Right lobe of liver (tissue), 4 donors: Measurements from ENCODE around the gene ZNF600.

ENCODE experiments used
- POLR2A ChIP-seq: fragments of 450-650 bp; IDR thresholded peaks from one replicate; pipeline ENCODE4 v1.6.1; 2017; ENCODE audit warnings: antibody characterized with exemption, mild to moderate bottlenecking
- TF ChIP-seq, protein P1 (sequence below), 4 donors: fragments of 200-600 bp in 3 of 4; fragments of 450-650 bp in 1 of 4; IDR thresholded peaks; one replicate each; pipeline versions ENCODE4 v1.5.1 to v1.8.0; 2016 to 2022; ENCODE audit warnings: antibody characterized with exemption in 4 of 4, mild to moderate bottlenecking in 2 of 4
- donor health status: DM: no; HTN: no; CAD: no.
- donor health status: DM: no; HTN: no; CAD: no.
- donor health status: DM: no; HTN: yes; CAD: no.

DNA sequence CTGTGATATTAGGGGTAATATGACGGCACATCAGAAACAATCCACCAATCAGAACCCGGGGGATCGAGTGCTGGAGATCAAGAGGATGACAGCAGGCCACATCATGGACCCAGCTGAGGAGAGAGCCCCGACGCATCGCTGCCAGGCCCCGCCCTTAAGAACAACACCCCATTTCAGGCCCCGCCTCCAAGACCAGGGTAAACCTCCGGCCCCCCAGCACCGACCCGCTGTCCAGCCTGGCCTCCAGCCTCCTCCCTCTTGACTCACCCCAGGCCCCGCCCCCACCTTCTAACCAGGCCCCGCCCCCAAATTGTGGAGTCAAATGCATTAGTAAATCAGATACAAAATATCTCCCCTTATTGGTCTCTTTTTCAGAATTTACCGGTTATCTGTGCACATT is 47.0 kb downstream of the ZNF600 start:
- TF ChIP-seq, protein P1, sequence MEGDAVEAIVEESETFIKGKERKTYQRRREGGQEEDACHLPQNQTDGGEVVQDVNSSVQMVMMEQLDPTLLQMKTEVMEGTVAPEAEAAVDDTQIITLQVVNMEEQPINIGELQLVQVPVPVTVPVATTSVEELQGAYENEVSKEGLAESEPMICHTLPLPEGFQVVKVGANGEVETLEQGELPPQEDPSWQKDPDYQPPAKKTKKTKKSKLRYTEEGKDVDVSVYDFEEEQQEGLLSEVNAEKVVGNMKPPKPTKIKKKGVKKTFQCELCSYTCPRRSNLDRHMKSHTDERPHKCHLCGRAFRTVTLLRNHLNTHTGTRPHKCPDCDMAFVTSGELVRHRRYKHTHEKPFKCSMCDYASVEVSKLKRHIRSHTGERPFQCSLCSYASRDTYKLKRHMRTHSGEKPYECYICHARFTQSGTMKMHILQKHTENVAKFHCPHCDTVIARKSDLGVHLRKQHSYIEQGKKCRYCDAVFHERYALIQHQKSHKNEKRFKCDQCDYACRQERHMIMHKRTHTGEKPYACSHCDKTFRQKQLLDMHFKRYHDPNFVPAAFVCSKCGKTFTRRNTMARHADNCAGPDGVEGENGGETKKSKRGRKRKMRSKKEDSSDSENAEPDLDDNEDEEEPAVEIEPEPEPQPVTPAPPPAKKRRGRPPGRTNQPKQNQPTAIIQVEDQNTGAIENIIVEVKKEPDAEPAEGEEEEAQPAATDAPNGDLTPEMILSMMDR (IDR thresholded peaks at IDR 0.05) = no peak
- no peak for TF ChIP-seq POLR2A
